CD4-positive, alpha-beta T cell (primary cell): ENCODE measurements around the gene TRPM1. TPM values are rescaled to one million over a fixed set of nuclear protein-coding genes. Genes with fewer than 3 reads are reported as not detected.

Experiments
- ATAC-seq: fragments of 200-7000 bp; cut with Tn5 transposase; one replicate; pipeline ENCODE4 v1.10.0; 2022; ENCODE audit warnings: mild to moderate bottlenecking; ENCODE audit not compliant: poor library complexity
- CTCF ChIA-PET: fragments of 350-600 bp; sonication (Branson Sonifier 250); formaldehyde crosslinking; loops from one replicate; lab custom pipeline; 2021; ENCODE audit warnings: antibody characterized with exemption, inconsistent platforms; lab: Charles Lee
- POLR2A ChIA-PET: fragments of 350-600 bp; sonication (Branson Sonifier 250); formaldehyde crosslinking; loops from one replicate; lab custom pipeline; 2021; ENCODE audit warnings: antibody characterized with exemption, inconsistent platforms; lab: Charles Lee
- DNase-seq, 14 experiments: peaks; one replicate each; pipeline ENCODE4 v3.0.0-alpha.2; 2013 to 2020; ENCODE audit warnings: mixed read lengths in 2 of 14
- H3K27ac ChIP-seq, 2 donors: one replicate each; pipeline versions ENCODE4 v1.5.1 to v1.7.0; 2013; ENCODE audit warnings: low read length in 2 of 2, low read depth in 1 of 2, mild to moderate bottlenecking in 1 of 2
- H3K27me3 ChIP-seq, 2 experiments: 1 replicate in 1 of 2; 2 replicates in 1 of 2; pipeline versions ENCODE4 v1.6.1 to v1.7.0; 2013; ENCODE audit warnings: low read length in 2 of 2, control low read depth in 1 of 2, mild to moderate bottlenecking in 1 of 2, moderate library complexity in 1 of 2; ENCODE audit not compliant: insufficient read depth in 2 of 2, control insufficient read depth in 1 of 2
- H3K36me3 ChIP-seq: one replicate; pipeline ENCODE4 v1.6.1; 2013; ENCODE audit warnings: low read length, control low read depth; ENCODE audit not compliant: insufficient read depth
- H3K4me1 ChIP-seq: one replicate; pipeline ENCODE4 v1.6.1; 2013; ENCODE audit warnings: low read length, control low read depth; ENCODE audit not compliant: insufficient read depth
- H3K4me3 ChIP-seq: one replicate; pipeline ENCODE4 v1.5.1; 2013; ENCODE audit warnings: mild to moderate bottlenecking, low read length, moderate library complexity
- H3K9me3 ChIP-seq, 2 experiments: 1 replicate in 1 of 2; 2 replicates in 1 of 2; pipeline versions ENCODE4 v1.6.1 to v1.7.0; 2013; ENCODE audit warnings: low read length in 2 of 2, mild to moderate bottlenecking in 2 of 2, control low read depth in 1 of 2, moderate library complexity in 1 of 2; ENCODE audit not compliant: control insufficient read depth in 1 of 2, insufficient read depth in 1 of 2
- H3K27ac Mint-ChIP-seq: one replicate; pipeline ENCODE4 v1.8.0; 2020; ENCODE audit warnings: mixed read lengths
- H3K27me3 Mint-ChIP-seq: one replicate; pipeline ENCODE4 v1.8.0; 2021; ENCODE audit warnings: mixed read lengths
- H3K36me3 Mint-ChIP-seq: one replicate; pipeline ENCODE4 v1.8.0; 2021; ENCODE audit warnings: low read depth, mixed read lengths
- H3K4me1 Mint-ChIP-seq: one replicate; pipeline ENCODE4 v1.8.0; 2021; ENCODE audit warnings: low read depth, mixed read lengths
- H3K4me3 Mint-ChIP-seq: one replicate; pipeline ENCODE4 v1.8.0; 2020; ENCODE audit warnings: mild to moderate bottlenecking, mixed read lengths
- H3K9me3 Mint-ChIP-seq: one replicate; pipeline ENCODE4 v1.8.0; 2020; ENCODE audit warnings: mixed read lengths
- CTCF ChIP-seq: fragments of 200-600 bp; IDR thresholded peaks from one replicate; pipeline ENCODE4 v1.8.0; 2022; ENCODE audit warnings: antibody characterized with exemption, mild to moderate bottlenecking
- intact Hi-C, 2 experiments: fragments of 100-400 bp; cut with DNase I in 1 of 2; cut with micrococcal nuclease in 1 of 2; formaldehyde crosslinking; loops; one replicate each; pipeline versions ENCODE4 v1.15.1 to v1.9.0; 2023 to 2025; cut with DNase I, micrococcal nuclease
- microRNA-seq: library from miRNA; unstranded; fragments of <30 nt; microRNA quantifications from one replicate; pipeline ENCODE4 v1.2.0, GENCODE V29; 2021; ENCODE audit warnings: borderline microRNAs expressed, borderline replicate concordance
- total RNA-seq, 174 experiments: library from RNA in 2 of 174; stranded (reverse) in 2 of 174; gene quantifications; one replicate each; pipeline ENCODE4 v1.2.3 and lab custom pipeline; 2021 to 2026

TRPM1 gene
- total RNA-seq, 2 experiments from 2014 or later, result not detected

DNA sequence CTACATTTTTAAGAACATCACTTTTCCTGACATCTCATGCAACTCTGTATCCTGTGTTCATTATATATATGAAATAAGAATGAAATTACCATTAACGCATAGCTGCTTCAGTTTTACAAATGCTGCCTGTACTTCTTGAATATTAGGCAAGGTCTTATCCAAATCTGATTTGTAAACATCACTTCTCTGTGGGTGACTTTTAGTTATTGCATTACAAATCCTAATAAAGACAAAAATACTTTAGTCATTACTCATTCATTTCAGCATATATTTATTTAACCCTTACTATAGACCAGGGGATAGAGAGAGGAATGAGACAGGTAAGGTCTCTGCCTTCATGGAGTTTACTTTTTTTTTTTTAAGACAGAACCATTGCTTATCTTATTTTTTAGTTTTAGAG lies 146.9 kb downstream of the TRPM1 start:
- TF ChIP-seq CTCF, result no peak
- Histone ChIP-seq H3K4me3 (no peak overlapping the region), H3K27me3 (no peaks in the 10 kb centered on the region), H3K9me3 (no peaks in the 10 kb centered on the region), H3K4me1 (no peaks in the 10 kb centered on the region), H3K27ac (no peak overlapping the region), H3K36me3 (peaks cover 88% of the 10 kb centered on the region)
- ChIA-PET POLR2A (no interaction called here), CTCF (no interaction called here)
- Mint-ChIP-seq H3K27ac (no peak overlapping the region), H3K4me1 (no peaks in the 10 kb centered on the region), H3K4me3 (no peak overlapping the region), H3K9me3 (no peaks in the 10 kb centered on the region), H3K36me3 (peaks cover 98% of the 10 kb centered on the region), H3K27me3 (no peaks in the 10 kb centered on the region)
- intact Hi-C loops, result no loop called here
- DNase-seq (no peak), ATAC-seq (no peak)

GRCh38 chr15:30953731-30954378 lies 147.7 kb downstream of the TRPM1 start:
- TF ChIP-seq CTCF, result no peak
- POLR2A ChIA-PET, result no interaction called here
- intact Hi-C loops, result no loop called here
- Histone ChIP-seq H3K4me3 (no peak overlapping the region), H3K4me1 (no peaks in the 10 kb centered on the region), H3K9me3 (no peaks in the 10 kb centered on the region), H3K36me3 (peaks cover 88% of the 10 kb centered on the region), H3K27ac (no peak overlapping the region), H3K27me3 (no peaks in the 10 kb centered on the region)
- ATAC-seq (no peak), DNase-seq (no peak)
- Mint-ChIP-seq H3K27me3 (no peaks in the 10 kb centered on the region), H3K27ac (no peak overlapping the region), H3K4me3 (no peak overlapping the region), H3K36me3 (peaks cover 98% of the 10 kb centered on the region), H3K4me1 (no peaks in the 10 kb centered on the region), H3K9me3 (no peaks in the 10 kb centered on the region)
- CTCF ChIA-PET, result no interaction called here

DNA sequence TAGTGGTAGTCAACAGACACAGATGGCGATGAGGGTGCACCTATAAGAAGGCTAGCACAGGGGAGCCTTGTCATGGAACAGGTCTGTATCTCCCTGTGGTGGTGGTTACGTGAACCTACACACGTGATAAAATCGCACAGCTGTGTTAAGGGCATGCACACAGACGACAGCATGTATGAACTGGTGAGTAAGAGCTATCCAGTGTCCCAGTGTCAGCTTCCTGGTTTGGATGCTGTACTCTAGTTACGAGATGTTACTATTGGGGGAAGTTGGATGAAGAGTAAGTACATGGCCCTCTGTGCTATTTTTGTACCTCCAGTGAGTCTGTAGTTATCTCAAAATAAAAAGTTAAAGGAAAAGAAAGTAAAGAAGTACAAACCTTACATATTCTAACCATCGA lies 148.3 kb downstream of the TRPM1 start:
- no peak for TF ChIP-seq CTCF
- no peak overlapping the region for H3K27ac Mint-ChIP-seq
- ATAC-seq, result no peak
- H3K27ac ChIP-seq, result no peak overlapping the region
- intact Hi-C loops, result no loop called here
- no peak overlapping the region for H3K4me3 Mint-ChIP-seq
- H3K9me3 Mint-ChIP-seq, result no peaks in the 10 kb centered on the region
- no peaks in the 10 kb centered on the region for H3K27me3 ChIP-seq
- H3K9me3 ChIP-seq, result no peaks in the 10 kb centered on the region
- DNase-seq, result no peak
- peaks cover 88% of the 10 kb centered on the region for H3K36me3 ChIP-seq
- ChIA-PET POLR2A (no interaction called here), CTCF (no interaction called here)
- H3K36me3 Mint-ChIP-seq, result peaks cover 98% of the 10 kb centered on the region
- H3K4me1 ChIP-seq, result no peaks in the 10 kb centered on the region
- no peaks in the 10 kb centered on the region for H3K4me1 Mint-ChIP-seq
- H3K4me3 ChIP-seq, result no peak overlapping the region
- H3K27me3 Mint-ChIP-seq, result no peaks in the 10 kb centered on the region

Small RNA genes lying within 50 kb of the gene (microRNA-seq; reads per million reads assigned to microRNA genes)
- not detected for gene MIR211

Other genes starting within 250 kb of the TRPM1 start
- 10 to 100 TPM; 15.3 to 15.9 TPM for gene FAN1, start 197.8 kb downstream of the TRPM1 start, total RNA-seq
- 10 to 100 TPM; 41.2 to 42.0 TPM for gene MTMR10, start 110.1 kb downstream of the TRPM1 start, total RNA-seq
- 100 to 1,000 TPM; 284 to 308 TPM for gene KLF13, start 225.1 kb upstream of the TRPM1 start, total RNA-seq